CD14-positive monocyte (primary cell): ENCODE data around the gene MLLT10. TPM values are rescaled to one million over a fixed set of nuclear protein-coding genes. Genes with fewer than 3 reads are reported as not detected.
"Not testable (repeated sequence)": the region's sequence is repeated elsewhere in the genome, so short reads cannot be mapped to it uniquely, and the experiment has no call there.

Experiments used
- DNase-seq, 3 donors: peaks; one replicate each; pipeline ENCODE4 v3.0.0-alpha.2; 2011 to 2022
- H2AFZ ChIP-seq: 2 replicates; pipeline ENCODE4 v1.6.0; 2012; ENCODE audit warnings: mild to moderate bottlenecking, low read depth, low read length, inconsistent platforms; ENCODE audit not compliant: insufficient read depth, poor library complexity, severe bottlenecking
- H3K27ac ChIP-seq, 2 donors: 1 replicate in 1 of 2; 2 replicates in 1 of 2; pipeline ENCODE4 v1.5.1; 2012 to 2013; ENCODE audit warnings: low read length in 2 of 2, control low read depth in 1 of 2, inconsistent platforms in 1 of 2, low read depth in 1 of 2, mild to moderate bottlenecking in 1 of 2
- H3K27me3 ChIP-seq, 2 donors: one replicate each; pipeline versions ENCODE4 v1.6.0 to v1.6.1; 2011 to 2013; ENCODE audit warnings: low read length in 2 of 2; ENCODE audit not compliant: control insufficient read depth in 2 of 2, insufficient read depth in 2 of 2
- H3K36me3 ChIP-seq, 2 donors: replicated peaks in 1 of 2; 1 replicate in 1 of 2; 2 replicates in 1 of 2; pipeline versions ENCODE4 v1.5.1 to v1.6.1; 2012 to 2013; ENCODE audit warnings: low read length in 2 of 2, control low read depth in 1 of 2, inconsistent platforms in 1 of 2, mild to moderate bottlenecking in 1 of 2; ENCODE audit not compliant: insufficient read depth in 2 of 2, control insufficient read depth in 1 of 2
- H3K4me1 ChIP-seq, 2 donors: 1 replicate in 1 of 2; 2 replicates in 1 of 2; pipeline versions ENCODE4 v1.5.1 to v1.6.1; 2012 to 2013; ENCODE audit warnings: low read length in 2 of 2, control low read depth in 1 of 2, inconsistent platforms in 1 of 2, mild to moderate bottlenecking in 1 of 2, moderate library complexity in 1 of 2; ENCODE audit not compliant: insufficient read depth in 2 of 2, control insufficient read depth in 1 of 2
- H3K4me2 ChIP-seq: replicated peaks from 2 replicates; pipeline ENCODE3; 2012; ENCODE audit warnings: low read length, moderate library complexity, mild to moderate bottlenecking; ENCODE audit not compliant: poor library complexity, severe bottlenecking; ENCODE audit errors: extremely low read depth
- H3K4me3 ChIP-seq, 3 experiments: fragments of 200-600 bp in 1 of 3; sonication (generic) in 1 of 3; replicated peaks in 1 of 3; 1 replicate in 2 of 3; 2 replicates in 1 of 3; pipeline ENCODE4 v1.5.1; 2011 to 2013; ENCODE audit warnings: low read length in 3 of 3, mild to moderate bottlenecking in 3 of 3, control low read depth in 2 of 3, low read depth in 2 of 3, inconsistent platforms in 1 of 3, moderate library complexity in 1 of 3
- H3K79me2 ChIP-seq: 2 replicates; pipeline ENCODE4 v1.6.0; 2012; ENCODE audit warnings: mild to moderate bottlenecking, control low read depth, inconsistent platforms, low read length, moderate library complexity; ENCODE audit not compliant: insufficient read depth
- H3K9ac ChIP-seq: 2 replicates; pipeline ENCODE4 v1.6.0; 2017; ENCODE audit warnings: low read length, mild to moderate bottlenecking; ENCODE audit not compliant: insufficient read depth, poor library complexity, severe bottlenecking
- H3K9me3 ChIP-seq, 2 donors: replicated peaks in 1 of 2; 1 replicate in 1 of 2; 2 replicates in 1 of 2; pipeline versions ENCODE4 v1.5.1 to v1.6.1; 2012 to 2013; ENCODE audit warnings: low read length in 2 of 2, control low read depth in 1 of 2; ENCODE audit not compliant: control insufficient read depth in 1 of 2, insufficient read depth in 1 of 2
- H4K20me1 ChIP-seq: 2 replicates; pipeline ENCODE4 v1.6.0; 2012; ENCODE audit warnings: mild to moderate bottlenecking, low read length, control low read depth, moderate library complexity; ENCODE audit not compliant: insufficient read depth
- H3K27ac Mint-ChIP-seq, 7 donors: one replicate each; pipeline ENCODE4 v1.8.0; 2020; ENCODE audit warnings: mild to moderate bottlenecking in 7 of 7, mixed read lengths in 7 of 7, moderate library complexity in 6 of 7, inconsistent platforms in 2 of 7
- H3K27me3 Mint-ChIP-seq, 3 donors: one replicate each; pipeline ENCODE4 v1.8.0; 2021 to 2022; ENCODE audit warnings: low read depth in 3 of 3, mild to moderate bottlenecking in 3 of 3, mixed read lengths in 3 of 3, moderate library complexity in 3 of 3, inconsistent platforms in 1 of 3
- H3K36me3 Mint-ChIP-seq, 2 donors: one replicate each; pipeline ENCODE4 v1.8.0; 2020; ENCODE audit warnings: mixed read lengths in 2 of 2, inconsistent platforms in 1 of 2, mild to moderate bottlenecking in 1 of 2
- H3K4me1 Mint-ChIP-seq: one replicate; pipeline ENCODE4 v1.8.0; 2020; ENCODE audit warnings: mild to moderate bottlenecking, mixed read lengths
- H3K4me3 Mint-ChIP-seq, 2 donors: one replicate each; pipeline ENCODE4 v1.8.0; 2020; ENCODE audit warnings: mild to moderate bottlenecking in 2 of 2, mixed read lengths in 2 of 2, moderate library complexity in 1 of 2
- H3K9me3 Mint-ChIP-seq, 7 donors: one replicate each; pipeline ENCODE4 v1.8.0; 2020 to 2022; ENCODE audit warnings: mixed read lengths in 7 of 7, mild to moderate bottlenecking in 6 of 7, moderate library complexity in 6 of 7, inconsistent platforms in 2 of 7
- CTCF ChIP-seq: fragments of 200-600 bp; IDR thresholded peaks from one replicate; pipeline ENCODE4 v1.8.0; 2022; ENCODE audit warnings: antibody characterized with exemption, mild to moderate bottlenecking
- WGBS: methylation state at CpG from one replicate; pipeline ENCODE4 v1.1.5; 2013; ENCODE audit warnings: missing lambda C conversion rate; ENCODE audit not compliant: insufficient coverage; 5-methylcytosine and 5-hydroxymethylcytosine counted together
- intact Hi-C, 2 donors: fragments of 100-400 bp; cut with micrococcal nuclease; formaldehyde crosslinking; loops; one replicate each; pipeline versions ENCODE4 v1.15.0 to v1.15.1; 2023
- polyA plus RNA-seq, 3 donors: library from polyadenylated mRNA; depleted of rRNA in 1 of 3; unstranded in 2 of 3; stranded (reverse) in 1 of 3; fragments of 300-500 nt in 2 of 3; fragments of >200 nt in 1 of 3; fragmentation: Illumina TruSeq in 2 of 3; gene quantifications; 1 replicate in 2 of 3; 2 replicates in 1 of 3; pipeline ENCODE4 v1.2.3, GENCODE V29; 2012 to 2021

The MLLT10 gene
- polyA plus RNA-seq, 3 donors, result 4.9 to 39.1 (median 7.5) TPM

- 100% methylated on average over 1 of the region's 2 CpGs for WGBS
Observed at GRCh38 chr10:21715531-21716195, 181.6 kb downstream of the MLLT10 start.

DNA sequence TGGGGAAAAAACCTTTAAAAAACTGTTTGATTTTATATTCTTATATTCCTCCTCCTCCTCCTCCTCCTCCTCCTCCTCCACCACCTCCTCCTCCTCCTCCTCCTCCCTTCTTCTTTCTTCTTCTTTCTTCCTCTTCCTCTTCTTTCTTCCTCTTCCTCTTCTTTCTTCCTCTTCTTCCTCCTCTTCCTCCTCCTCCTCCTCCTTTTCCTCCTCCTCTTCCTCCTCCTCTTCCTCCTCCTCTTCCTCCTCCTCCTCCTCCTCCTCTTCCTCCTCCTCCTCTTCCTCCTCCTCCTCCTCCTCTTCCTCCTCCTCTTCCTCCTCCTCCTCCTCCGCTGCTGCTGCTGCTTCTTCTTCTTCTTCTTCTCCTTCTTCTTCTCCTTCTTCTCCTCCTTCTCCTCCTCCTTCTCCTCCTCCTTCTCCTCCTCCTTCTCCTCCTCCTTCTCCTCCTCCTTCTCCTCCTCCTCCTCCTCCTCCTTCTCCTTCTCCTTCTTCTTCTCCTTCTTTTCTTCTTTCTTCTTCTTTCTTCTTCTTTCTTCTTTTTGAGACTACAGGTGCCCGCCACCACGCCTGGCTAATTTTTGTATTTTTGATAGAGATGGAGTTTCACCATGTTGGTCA lies 183.5 kb downstream of the MLLT10 start:
- H3K27me3 ChIP-seq, DNase-seq, H2AFZ ChIP-seq, H3K9ac ChIP-seq, H3K4me3 ChIP-seq, H3K27ac ChIP-seq, H3K4me3 Mint-ChIP-seq, H3K4me2 ChIP-seq, H3K9me3 ChIP-seq, H3K4me1 Mint-ChIP-seq, H3K9me3 Mint-ChIP-seq, intact Hi-C loops, H3K27me3 Mint-ChIP-seq, H3K4me1 ChIP-seq: not testable (repeated sequence)
- H3K27ac Mint-ChIP-seq, result peak overlapping the region in 1 of 7 donors; percentile 28
- Histone ChIP-seq H3K36me3 (peaks cover 41 to 58% of the 10 kb centered on the region in 2 donors), H3K79me2 (peaks cover 13% of the 10 kb centered on the region), H4K20me1 (peaks cover 23% of the 10 kb centered on the region)
- peaks cover 47 to 58% of the 10 kb centered on the region in 2 donors for H3K36me3 Mint-ChIP-seq
- WGBS, result 78% methylated on average over 1 of the region's 3 CpGs

More at GRCh38 chr10:21715531-21716195, 181.6 kb downstream of the MLLT10 start:
- peaks cover 42 to 67% of the 10 kb centered on the region in 2 donors for H3K36me3 Mint-ChIP-seq
- peaks cover 0 to 7% (median 2%) of the 10 kb centered on the region in 7 donors for H3K9me3 Mint-ChIP-seq
- intact Hi-C loops, result no loop called here
- Histone ChIP-seq H3K79me2 (peaks cover 20% of the 10 kb centered on the region), H3K4me2 (no peak overlapping the region), H2AFZ (no peak overlapping the region), H3K9ac (no peak overlapping the region), H3K9me3 (no peaks in the 10 kb centered on the region), H4K20me1 (peaks cover 30% of the 10 kb centered on the region), H3K4me3 (no peak overlapping the region), H3K36me3 (peaks cover 41 to 61% of the 10 kb centered on the region in 2 donors), H3K27ac (no peak overlapping the region), H3K27me3 (no peaks in the 10 kb centered on the region), H3K4me1 (peaks cover 2 to 3% of the 10 kb centered on the region in 2 donors)
- H3K4me1 Mint-ChIP-seq, result peaks cover 3% of the 10 kb centered on the region
- H3K27me3 Mint-ChIP-seq, result no peaks in the 10 kb centered on the region
- H3K4me3 Mint-ChIP-seq, result no peak overlapping the region
- peak in 1 of 3 donors; percentile 10 for DNase-seq
- peak overlapping the region in 1 of 7 donors; percentile 11 for H3K27ac Mint-ChIP-seq
- TF ChIP-seq CTCF, result no peak
